ENCODE results near the gene HSPA12A.

DNA sequence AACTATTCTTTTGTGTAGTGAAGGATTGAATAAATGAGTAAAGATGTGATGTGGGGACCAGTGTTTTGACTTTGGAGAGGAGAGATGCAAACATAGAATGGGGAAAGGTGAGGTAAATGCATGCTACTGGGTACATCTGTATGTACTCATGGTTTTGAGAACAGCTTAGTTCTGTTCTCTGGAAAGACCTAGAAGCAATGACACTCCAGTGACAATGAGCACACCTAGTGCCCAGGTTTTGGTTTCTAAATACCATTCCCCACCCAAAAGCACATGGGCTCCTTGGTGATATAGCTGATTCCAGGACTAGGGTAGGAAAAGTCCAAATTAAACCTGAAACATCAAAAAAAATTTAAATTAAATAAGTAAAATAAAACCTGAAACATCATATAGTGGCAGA, 22.6 kb upstream of the HSPA12A start:
- TF ChIP-seq, protein P1, sequence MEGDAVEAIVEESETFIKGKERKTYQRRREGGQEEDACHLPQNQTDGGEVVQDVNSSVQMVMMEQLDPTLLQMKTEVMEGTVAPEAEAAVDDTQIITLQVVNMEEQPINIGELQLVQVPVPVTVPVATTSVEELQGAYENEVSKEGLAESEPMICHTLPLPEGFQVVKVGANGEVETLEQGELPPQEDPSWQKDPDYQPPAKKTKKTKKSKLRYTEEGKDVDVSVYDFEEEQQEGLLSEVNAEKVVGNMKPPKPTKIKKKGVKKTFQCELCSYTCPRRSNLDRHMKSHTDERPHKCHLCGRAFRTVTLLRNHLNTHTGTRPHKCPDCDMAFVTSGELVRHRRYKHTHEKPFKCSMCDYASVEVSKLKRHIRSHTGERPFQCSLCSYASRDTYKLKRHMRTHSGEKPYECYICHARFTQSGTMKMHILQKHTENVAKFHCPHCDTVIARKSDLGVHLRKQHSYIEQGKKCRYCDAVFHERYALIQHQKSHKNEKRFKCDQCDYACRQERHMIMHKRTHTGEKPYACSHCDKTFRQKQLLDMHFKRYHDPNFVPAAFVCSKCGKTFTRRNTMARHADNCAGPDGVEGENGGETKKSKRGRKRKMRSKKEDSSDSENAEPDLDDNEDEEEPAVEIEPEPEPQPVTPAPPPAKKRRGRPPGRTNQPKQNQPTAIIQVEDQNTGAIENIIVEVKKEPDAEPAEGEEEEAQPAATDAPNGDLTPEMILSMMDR (IDR thresholded peaks at IDR 0.05 in 4 of 5, conservative IDR thresholded peaks at IDR 0.05 in 1 of 5): no peak
- TF ChIP-seq POLR2A (IDR thresholded peaks at IDR 0.05): no peak
